NCI-H446 treated with DMSO at 0.1 percent for 48 hours (cell line): ENCODE results near the gene LTBP1.

Experiments used
- DNase-seq: peaks from one replicate; lab custom pipeline; 2025; lab: John Stamatoyannopoulos, UW

The LTBP1 gene

DNA sequence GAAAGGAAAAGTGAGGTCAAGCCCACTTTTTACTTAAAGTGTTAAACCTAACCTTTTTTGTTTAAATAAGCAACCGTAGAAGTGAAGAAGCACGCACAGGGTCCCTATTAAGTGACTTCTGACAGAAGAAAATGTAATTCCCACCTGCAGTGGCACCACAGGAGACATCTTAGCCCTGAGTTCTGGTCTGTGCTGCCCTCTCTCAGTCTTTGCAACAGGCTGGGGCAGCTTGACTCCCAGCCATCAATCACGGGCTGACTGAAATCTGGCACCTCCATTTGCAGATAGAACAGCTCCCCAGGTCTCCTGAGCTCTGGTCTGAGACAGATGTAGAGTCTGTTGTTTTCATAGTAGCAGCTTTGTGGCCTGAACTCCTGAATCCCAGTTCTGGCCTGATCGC is 170.0 kb downstream of the LTBP1 start:
- no peak for DNase-seq

DNA sequence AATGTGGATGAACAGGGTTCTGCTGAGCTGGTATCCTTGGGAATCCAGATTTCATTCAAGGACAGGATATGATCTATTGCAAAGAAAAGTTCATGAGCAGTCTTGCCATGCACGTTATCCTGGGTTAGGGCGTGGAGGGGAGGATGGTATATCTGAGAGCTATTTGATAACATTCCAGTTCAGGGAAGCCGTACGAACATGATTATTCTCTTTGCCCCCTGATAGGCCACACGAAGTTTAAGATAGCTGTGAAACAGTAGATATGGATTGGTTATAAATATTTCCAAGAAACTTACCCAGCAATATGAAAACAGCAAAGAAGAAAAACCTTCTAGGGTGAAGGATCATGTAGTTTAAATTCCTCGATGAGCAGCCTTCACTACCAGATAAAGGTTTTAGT is 171.9 kb downstream of the LTBP1 start:
- DNase-seq = no peak

DNA sequence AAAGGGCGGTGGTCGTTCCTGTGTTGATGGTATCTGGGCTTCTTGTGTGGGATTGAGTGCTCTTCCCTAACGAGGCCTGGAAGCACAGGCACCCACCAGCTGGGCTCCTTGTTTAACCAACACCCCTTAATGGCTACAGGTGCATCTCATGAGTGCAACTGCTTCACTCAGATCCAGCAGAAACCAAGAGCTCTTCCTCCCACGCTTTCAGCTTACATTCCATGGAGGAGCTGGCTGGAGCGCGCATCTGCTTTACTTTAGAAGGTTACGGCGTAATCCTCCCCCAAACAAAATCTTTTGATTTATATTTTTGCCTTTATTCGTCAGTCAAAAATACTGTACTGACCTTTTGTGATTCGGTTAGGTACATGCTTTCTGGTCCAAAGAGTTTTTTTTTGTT is 174.7 kb downstream of the LTBP1 start:
- DNase-seq = no peak

DNA sequence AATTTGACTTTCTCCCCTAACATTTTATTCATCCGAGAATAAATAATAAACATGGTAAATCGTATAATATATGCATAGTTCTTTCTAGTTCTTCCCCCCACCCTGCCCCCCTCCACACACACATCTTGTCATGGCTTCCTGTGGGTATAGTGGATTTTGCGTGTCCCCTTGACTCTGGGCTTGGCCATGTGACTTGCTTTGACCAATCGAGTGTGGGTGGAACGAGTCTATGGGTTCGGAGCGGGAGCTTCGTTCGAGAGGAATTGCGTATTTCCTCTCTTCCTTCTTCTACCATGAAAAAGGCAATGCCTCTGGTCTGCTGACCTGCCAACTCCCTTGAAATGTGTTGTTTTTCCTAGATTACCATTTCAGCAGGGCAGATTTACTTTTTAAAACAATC is 175.2 kb downstream of the LTBP1 start:
- DNase-seq = no peak

DNA sequence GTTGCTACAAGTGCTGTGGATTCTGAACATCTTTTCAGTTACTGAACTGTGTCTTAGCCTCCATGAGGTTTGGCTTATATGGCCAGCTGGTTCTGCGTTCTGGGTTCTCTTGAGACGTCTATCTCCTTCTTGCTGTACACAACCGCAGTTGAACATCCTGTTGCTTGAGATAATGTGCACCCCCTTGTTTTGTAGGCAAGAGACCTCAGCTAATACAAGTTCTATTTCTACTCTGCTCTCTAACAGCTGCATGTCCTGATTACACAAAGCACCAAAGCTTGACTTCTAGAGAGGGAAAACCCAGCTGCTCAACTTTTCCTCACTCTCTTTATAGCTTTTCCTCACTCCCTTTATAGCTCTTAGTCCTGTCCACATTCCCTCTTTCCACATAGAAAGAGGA is 176.0 kb downstream of the LTBP1 start:
- DNase-seq = no peak

DNA sequence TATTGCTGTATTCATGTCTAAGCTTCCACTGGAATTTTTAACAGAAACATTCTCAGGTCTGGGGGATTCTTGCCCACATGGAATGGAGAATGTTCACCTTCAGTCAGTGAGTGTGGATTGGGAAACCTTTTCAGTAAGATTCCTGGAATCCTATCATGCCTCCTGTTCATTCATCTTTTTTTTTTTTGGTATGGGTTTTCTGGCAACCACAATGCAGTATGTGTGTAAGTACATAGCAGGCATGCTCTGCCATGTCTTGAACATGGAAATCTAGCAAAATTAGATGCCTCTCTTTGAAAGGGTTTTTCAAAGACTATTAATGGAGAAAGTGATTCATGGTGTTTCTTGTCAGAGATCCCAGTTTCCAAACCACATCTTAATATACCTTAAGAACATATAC is 176.5 kb downstream of the LTBP1 start:
- no peak for DNase-seq

DNA sequence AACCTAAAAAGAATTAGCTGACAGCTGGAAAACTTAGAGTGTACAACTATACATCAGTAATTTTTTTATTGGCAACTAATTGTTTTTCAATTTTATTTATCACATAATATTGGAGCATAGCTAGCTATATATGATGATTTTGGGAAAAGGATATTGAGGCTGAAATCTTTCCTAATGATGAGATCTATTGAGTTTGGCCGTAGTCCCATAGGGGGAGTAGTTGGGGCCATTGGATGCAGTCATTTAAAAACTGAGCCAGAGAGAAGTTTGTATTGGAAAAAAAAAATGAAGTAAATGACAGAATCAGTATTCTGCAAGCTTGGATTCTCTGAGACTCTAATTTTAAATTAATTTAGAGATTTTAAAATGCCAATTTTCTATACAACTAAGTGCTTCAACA is 179.8 kb downstream of the LTBP1 start:
- no peak for DNase-seq

DNA sequence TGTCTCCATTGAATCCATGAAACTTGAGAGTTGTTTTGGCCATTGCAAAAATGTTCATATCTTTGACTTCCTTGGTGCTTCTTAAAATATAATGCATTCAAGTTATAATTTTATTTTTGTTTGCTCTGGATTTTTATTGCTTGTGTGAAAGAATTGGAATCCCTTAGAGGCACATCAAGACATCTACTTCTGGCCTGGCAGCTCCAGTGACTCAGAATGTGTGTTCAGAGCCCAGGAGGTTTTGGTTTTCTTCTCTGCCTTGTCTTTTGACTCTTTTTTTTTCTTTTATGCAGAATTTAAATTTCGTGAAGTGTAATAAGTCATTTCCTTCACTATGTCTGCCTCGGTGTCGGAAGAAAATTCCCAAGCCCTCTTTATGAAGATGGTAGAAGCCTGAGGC is 180.2 kb downstream of the LTBP1 start:
- no peak for DNase-seq

DNA sequence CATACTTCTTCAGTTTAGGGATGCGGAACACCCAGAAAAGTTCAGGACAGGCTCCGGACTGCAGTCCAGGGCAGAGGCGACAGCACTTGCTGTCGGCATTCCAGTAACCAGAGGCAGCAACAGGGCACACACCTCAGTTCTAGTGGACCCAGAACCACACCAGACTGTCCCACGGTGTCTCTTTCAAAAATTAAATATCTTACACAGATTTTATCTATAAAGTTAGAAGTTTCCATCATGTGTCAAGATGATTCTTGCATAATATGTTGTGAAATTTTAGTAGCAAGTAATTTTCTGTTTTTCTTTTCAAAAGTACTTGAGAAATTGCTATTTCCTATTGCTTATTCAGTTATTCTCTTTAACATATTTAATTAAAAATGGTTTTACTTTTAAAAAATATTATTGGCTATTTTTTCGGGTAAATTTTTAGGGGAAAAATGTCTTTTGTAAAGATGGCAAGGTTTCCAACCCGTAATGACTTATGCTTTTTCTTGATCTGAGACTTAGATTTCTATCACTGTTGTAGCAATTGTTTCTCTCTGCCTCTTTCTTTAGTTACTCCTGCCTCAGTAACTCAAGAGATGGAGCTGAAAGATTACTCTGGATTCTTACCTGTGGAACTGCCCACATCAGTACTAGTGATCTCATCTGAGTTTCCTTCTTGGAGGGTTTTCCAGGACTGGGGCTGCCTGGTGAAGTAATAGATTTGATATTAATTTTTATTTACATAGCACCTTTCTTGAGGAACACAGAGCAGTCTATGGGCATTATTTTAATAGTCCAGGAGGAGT is 182.7 kb downstream of the LTBP1 start:
- no peak for DNase-seq

DNA sequence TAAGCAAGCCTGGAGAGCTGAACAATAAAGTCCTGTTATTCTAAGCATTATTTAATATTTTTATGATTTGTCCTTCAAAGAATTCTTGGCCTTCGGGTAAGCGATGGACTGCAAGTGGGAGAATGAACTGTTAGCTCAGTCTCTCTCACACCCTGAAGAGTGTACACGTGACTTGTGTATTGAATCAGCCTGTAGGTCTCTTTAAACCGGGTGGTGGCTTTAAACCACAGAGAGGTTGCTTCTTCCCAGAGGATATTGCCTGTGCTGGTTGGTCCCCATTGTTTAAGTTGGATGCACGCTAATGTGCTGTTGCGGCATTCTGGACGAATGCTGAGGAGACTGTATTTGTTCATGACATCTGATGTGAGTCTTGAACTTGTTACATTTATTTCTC is 183.3 kb downstream of the LTBP1 start:
- DNase-seq = no peak

DNA sequence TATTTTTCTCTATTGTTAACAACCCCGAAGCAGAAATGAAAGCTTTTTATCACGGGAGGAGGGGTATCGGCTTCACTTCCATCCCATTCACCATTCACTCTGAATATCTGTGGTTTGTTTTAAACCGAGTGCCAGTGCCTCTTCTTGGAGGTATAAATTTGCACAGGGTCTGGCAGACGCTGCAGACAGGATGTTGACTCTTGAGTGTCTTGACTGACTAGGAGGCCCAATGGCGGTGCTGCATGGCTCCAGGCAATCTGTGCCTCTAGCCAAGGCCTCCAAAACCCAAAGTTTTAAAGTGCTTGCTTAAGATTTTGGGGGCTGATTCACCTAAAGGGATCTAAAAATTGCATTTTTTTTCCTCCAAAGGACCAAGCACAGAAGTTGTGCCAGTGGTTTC is 183.8 kb downstream of the LTBP1 start:
- no peak for DNase-seq

DNA sequence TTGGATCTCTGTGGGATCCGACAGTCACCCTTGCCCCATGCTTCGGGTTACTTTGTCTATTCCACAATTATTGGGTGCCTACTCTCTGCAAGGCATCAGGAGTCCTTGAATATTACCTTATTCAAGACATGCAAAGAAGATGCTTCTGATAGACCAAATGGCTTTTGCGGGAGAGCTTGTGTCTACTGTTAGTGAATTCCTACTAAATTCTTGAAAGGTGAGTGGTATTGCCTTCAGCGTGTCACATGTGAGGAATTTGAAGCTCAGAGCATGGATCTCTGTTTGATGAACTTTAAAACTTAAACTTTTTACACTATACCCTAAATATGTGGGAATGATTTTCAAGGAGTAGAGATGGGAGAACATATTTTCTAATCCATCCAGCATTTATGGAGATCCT is 184.4 kb downstream of the LTBP1 start:
- DNase-seq = no peak

DNA sequence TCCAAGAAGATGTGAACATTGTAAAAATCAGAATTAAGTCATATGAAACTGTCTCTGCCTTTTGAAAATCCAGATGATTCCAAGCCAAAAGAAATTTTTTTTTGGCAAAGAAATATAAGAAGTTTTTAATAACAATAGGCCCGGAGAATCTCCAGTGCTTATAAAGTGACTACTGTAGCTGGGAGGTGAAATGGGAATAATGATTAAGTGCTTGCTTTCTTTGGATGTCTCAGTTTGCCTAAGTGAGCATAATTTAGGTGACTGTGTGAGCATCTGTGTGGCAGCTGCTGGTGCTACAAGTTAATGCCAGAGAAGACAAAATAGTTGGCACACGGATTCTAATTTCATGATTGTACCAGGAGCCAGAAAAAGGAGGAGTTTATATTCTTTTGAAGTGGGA is 185.0 kb downstream of the LTBP1 start:
- DNase-seq = peak; percentile 62

DNA sequence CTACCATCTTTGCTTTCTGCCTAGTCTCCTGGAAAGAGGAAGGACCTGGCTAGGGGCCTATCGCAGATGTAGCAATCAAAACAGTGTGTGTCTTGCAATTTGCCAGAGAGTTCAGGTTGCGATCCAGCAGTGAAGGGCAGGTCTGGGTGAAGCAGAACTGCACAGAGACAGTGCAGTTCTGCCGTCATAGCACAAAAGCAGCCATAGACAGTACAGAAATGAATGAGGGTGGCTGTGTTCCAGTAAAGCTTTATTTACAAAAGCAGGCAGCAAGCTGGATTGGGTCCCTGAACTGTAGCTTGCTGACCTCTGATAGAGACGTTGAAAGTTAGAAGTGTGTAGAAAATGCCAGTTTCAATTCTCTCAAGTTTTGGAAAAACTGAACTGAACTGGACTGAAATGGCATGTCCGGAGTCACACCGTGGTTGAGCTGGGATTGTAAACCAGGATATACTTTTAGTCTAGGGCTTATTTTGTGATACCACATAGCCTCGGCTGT is 186.8 kb downstream of the LTBP1 start:
- no peak for DNase-seq

DNA sequence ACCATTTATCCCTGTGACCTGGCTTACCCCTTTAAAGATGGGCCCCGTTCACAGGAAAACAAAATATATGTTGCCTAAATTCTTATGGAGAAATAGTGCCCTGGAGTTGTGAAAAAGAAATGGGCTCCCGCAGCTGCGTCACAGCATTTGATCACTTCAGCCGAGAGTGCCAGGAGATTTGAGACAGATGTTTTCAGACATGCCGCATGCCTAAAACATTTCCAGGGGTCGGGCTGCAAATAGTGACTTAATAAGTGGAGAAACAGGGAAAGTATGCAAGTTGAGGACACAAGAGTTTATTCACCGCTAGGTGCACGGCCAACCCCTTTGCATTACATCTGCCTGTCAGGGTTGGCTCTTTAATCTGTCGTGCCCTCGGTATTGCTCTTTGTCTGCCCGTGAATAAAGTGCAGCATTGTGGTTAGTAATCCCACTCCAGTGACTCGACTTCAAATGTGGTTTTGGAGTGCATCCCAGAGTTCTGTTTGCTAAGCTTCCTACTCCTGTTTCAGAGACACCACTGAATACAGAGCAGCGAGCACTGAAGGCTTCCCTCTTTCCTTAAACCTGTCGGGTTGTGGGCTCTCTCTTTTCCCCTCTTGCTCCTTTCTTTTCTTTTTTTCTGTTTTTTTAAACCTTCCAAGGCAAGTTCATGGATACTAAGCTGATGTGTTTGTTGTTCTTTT is 187.5 kb downstream of the LTBP1 start:
- DNase-seq = peak; percentile 59

DNA sequence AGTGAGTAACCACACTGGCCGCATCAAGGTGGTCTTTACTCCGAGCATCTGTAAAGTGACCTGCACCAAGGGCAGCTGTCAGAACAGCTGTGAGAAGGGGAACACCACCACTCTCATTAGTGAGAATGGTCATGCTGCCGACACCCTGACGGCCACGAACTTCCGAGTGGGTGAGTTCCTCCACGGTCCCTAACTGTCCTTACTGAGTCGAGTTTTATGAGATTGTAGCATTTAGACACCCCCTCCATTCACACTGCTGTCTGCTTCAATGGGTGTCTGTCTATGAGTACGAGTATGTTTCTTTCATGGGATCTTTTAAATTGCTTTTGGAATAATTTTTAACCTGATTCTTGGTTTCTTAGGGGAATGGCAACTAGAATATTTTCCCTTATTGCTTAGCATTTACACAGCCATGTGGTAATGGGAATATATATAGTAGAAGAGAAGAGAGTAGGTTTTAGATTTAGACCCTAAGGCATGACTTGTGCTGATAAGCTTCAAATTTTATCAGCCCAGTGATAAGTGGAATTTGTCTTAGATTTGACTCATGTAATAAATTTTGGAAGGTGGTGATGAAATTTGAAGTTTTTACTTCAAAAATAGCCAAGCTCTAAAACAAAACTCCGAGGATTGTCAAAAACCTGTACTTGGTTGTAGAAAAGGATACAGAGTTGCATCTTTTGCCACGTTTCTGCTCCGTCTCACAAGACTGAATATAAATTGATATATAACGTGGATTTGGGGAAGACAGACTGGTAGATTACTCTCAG is 188.2 kb downstream of the LTBP1 start:
- no peak for DNase-seq

DNA sequence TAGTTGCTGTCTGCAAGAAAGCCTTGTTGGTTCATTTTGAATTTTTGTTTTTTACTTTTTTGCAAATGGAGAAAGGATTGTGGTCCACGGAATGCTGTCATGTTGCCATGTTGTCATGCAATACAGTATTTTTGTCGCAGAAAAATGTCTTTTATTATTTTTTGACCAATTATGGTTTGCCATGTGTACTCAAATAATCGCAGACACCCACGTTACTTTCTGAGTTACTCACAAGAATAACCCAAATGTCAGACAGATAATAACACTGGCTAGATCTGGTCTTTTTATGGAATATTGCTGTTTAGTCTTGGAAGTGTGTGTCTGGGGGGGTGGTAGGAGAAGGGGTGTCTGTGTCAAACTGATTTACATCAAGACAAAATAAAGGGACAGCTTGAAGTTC is 188.9 kb downstream of the LTBP1 start:
- DNase-seq = no peak

DNA sequence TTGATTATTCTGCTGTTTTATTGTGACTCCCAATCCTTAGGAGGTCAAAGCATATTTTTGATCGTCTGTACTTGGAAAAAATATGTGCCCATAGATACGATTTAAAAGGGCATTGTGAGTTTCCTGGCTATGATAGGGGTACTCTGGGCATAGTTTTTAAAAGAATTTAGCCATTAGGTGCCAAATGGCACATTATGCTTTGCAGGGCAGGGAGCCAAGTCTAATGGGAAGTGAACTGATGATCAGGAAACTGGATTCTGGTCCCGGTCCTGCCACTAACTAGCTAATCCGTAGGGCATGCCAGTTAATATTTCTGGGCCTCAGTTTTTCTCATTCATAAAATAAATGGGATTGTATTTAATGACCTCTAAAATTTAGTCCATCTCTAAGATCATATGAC is 189.3 kb downstream of the LTBP1 start:
- peak; percentile 43 for DNase-seq

DNA sequence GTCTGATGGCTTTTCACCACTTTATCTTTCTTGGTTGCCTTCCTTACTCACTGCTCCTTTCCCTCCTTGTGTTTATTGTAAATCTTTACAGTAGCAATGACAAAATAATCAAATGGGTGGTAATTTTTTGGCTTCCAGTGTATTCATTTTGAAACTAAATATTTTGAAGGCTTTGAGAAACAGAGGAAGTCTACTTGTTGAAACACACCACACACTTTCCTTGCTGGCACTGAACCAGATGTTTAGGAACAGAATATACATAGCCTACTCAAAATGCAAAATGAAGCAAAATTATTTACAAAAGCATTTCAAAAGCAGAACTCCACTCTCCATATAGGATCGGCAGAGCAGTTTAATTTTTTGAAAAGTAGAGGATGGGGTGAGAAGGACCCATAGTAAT is 189.8 kb downstream of the LTBP1 start:
- no peak for DNase-seq

DNA sequence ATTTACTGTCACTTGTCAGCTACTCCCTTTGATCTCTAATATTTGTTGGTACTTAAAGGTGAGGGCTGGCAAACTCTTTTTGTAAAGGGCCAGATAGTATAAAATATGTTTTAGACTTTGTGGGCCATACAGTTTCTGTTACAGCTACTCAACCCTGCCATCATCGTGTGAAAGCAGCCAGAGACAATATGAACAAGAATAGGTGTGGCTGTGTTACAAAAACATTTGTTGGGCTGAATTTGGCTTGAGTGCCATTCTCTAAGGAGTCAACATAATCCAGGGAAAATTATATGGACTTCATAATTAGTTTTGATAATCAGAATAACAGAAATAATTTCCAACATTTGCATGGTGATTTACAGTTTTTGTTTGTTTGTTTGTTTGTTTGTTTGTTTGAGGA is 190.6 kb downstream of the LTBP1 start:
- DNase-seq = no peak

DNA sequence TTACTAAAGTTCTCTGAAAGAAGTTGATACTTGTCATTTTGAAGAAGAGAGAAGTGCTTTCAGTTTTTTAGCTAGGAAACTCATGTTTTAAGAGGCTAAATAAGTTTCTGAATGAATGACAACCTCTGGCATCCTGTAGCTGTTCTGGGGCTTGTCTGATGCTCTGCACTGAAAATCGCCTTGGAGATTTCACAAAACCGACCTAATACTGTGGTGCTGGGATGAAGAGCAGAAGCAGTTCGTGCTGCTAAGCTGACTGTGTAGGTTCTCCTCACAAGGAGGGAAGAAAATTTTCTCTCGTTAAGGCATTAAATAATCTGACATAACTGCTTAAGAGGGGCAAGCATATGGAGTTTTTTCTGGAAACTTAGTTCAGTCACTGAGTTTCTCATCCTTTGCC is 193.2 kb downstream of the LTBP1 start:
- DNase-seq = no peak

DNA sequence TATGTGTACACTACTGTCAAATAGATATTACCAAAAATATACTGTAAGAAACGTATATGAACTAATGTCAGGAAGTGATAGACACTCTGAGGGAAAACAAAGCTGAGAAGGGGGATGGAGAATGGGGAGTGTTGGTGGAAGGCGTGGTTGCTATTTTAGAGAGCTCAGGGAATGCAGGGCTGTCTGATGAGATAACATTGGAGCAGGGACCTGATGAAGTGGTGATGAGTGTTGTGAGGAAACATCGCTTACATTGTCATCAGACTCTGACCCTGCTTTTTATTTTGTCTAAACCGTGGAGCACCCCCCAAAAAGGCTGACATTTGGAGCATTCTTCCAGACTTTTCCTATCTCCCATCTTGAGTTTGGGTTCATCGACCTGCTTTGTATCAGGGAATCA is 194.7 kb downstream of the LTBP1 start:
- DNase-seq = no peak

DNA sequence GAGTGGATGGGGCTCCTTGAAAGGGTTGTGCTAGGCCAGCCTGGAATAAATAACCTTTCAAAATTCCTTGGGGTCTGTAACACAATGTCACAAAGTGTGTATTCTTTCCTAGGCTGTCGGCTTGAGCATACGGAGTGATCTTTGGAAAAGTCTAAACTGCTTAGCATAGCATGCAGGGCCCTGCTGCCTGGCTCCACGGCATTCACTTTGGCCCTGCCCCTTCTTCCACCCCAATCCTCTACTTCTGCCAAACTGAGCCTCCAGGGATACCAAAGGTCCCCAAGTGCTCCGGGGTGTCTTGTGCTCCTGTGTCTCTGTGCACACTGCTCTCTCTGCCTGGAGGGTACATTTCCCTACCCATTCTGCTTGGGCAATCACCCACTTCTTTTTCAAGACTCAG is 196.1 kb downstream of the LTBP1 start:
- no peak for DNase-seq
